SH-SY5Y (cell line): ENCODE data around the gene SSPN.

Experiments used
- GATA2 ChIP-seq: IDR thresholded peaks from 2 replicates; pipeline ENCODE4 v1.6.1; 2011; ENCODE audit warnings: mild to moderate bottlenecking, low read depth, low read length
- GATA3 ChIP-seq: IDR thresholded peaks from 2 replicates; pipeline ENCODE4 v1.6.1; 2011; ENCODE audit warnings: low read depth, mild to moderate bottlenecking, low read length, moderate library complexity

GRCh38 chr12:26148291-26148690 is 47.1 kb upstream of the SSPN start:
- no peak for TF ChIP-seq GATA2
- no peak for TF ChIP-seq GATA3
